NCI-H187 treated with DMSO at 0.1 percent for 48 hours (cell line): Measurements from ENCODE around the gene PNPLA8.
"Not testable (repeated sequence)": the region's sequence is repeated elsewhere in the genome, so short reads cannot be mapped to it uniquely, and the experiment has no call there.

Experiments used
- DNase-seq: peaks from one replicate; lab custom pipeline; 2025; lab: John Stamatoyannopoulos, UW

Gene PNPLA8

GRCh38 chr7:108525985-108526767, at the start of gene PNPLA8:
TSS of gene PNPLA8 (minus strand) at chr7:108526135. CDS start at chr7:108515491, 10,644 bp downstream.
- peak; percentile 92 for DNase-seq

DNA sequence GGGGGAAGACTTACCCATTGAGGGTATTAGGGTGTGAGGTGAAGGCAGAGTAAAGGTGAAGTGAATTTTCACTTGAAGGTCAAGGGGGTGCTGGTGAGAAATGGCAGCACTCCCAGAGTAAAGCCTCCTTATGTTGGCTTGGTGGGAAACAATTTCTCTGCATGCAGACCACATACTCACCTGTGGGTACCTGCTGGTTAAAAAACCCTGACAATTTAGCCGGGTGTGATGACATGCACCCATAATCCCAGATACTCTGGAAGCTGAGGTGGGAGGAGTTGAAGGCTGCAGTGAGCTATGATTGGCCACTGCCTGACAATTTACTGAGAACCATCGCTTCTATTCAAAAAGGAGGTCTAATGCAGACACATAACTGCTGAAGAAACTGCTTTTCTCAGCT, 49.2 kb upstream of the PNPLA8 start:
- no peak for DNase-seq

DNA sequence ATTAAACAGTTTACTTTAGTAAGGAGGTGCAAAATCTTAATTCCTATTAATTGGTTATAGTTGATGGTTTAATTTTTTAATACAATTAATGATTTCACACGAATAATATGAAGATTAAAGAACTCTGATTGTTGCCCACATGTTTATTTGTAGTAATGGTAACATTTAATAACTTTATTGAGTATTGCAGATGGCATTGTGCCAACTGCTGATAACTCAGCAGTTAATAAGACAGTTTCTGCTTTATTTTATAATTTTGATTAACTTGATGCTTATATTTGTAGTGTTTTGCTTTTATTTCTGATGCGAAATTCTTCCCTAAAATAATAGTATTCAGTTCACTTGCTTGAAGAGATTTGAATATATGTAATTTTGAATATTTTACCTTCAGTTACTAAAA, 46.5 kb upstream of the PNPLA8 start:
- no peak for DNase-seq

DNA sequence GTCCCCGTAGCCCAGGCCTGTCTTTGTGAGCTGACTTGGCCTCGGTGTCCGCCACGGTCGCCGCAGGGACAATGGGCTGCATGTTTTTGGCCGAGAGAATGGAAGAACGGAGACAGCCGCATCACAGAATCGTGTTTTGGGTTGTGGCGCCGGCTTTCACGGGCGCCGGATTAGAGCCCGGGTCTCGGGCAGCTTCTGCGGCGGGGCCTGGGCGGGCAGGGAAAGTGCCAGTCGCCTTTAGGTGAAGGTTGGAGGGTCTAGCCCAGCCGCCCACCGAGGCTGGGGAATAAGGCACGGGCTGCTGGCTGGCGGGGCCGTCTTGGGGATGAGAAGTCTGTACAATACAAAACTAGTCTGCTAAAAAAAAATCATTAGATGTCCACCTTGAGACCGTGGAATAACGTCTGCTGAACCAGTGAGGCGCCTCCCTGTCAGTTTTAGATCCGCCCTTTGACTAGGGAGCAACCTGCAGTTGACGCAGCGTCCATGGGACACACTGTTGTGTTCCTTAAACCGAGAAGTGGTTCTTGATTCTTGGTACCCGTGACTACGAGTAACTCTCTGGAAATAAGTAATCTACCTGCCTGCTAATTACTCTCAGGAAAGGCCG, 44.3 kb upstream of the PNPLA8 start:
- DNase-seq = no peak

DNA sequence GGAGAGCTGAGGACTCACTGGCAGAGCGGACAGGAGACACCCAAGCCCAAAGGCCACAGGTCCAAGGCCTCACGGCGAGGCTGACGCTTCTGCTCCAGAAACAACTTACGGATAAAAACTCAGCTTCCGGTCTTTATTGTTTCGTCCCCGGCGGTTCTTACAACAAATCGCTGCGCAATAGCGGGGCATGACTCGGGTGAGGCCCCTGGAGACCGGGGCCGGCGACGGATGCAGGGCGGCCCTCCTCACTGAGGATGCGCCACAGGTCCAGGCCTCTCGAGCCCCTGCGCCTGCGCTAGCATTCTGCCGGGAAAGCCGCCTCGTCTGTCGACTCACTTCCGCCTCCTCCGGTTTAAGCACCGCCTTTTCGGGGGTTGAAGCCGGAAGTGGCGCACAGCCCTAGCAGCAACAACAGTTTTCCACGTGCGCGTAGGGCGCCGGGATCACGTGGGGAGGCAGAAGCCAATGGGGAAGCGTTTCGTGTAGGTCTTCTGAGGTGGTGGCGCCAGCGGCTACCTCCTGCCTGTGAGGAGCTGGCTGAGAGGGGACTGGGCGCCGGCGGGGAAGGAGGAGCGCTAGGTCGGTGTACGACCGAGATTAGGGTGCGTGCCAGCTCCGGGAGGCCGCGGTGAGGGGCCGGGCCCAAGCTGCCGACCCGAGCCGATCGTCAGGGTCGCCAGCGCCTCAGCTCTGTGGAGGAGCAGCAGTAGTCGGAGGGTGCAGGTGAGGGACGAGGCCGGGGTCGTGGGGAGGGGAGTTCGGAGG, 43.6 kb upstream of the PNPLA8 start, which contains the start of the genes DNAJB9 and THAP5:
Gene DNAJB9, plus strand, starts transcription at position 494 of the 765 bp plus-strand sequence. CDS start 1,853 bp downstream, outside the sequence.
Gene THAP5, minus strand, starts transcription at position 326 of the 765 bp plus-strand sequence. Its CDS starts 137 bp downstream, at position 189.
- peak; percentile 93 for DNase-seq

GRCh38 chr7:108568801-108569380, 43.0 kb upstream of the PNPLA8 start:
- DNase-seq = no peak

DNA sequence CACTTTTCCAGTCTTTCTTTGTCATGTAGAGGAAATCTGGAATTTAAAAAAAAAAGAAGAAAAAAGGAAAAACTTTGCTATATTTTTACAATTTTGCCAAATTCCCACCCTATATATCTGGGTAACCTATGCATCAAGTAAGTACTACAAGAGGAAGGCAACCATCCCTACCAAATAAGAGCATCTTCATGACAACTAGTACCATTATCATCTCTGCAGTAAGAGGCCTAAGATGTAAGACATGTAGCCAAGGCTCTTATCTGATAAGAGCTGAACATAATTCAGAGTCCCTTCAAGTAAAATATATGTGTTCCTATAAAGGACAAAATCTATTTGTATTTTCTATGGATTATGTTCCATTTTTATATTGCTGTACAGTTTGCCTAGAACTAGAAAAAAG, 40.1 kb upstream of the PNPLA8 start:
- no peak for DNase-seq

- DNase-seq = no peak
Measured at GRCh38 chr7:108561047-108561619, 35.2 kb upstream of the PNPLA8 start.

- no peak for DNase-seq
Measured at GRCh38 chr7:108559253-108559652, 33.3 kb upstream of the PNPLA8 start.

DNA sequence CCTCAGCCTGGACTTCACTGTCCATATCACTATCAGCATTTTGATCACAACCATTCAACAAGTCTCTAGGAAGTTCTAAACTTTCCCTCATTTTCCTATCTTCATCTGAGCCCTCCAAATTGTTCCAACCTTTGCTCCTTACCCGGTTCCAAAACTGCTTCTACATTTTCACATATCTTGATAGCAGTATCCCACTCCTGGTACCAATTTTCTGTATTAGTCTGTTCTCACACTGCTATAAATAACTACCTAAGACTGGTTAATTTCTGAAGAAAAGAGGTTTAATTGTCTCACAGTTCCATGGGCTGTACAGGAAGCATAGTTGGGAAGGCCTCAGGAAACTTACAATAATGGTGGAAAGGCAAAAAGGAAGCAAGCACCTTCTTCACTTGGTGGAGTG, 31.7 kb upstream of the PNPLA8 start:
- no peak for DNase-seq

DNA sequence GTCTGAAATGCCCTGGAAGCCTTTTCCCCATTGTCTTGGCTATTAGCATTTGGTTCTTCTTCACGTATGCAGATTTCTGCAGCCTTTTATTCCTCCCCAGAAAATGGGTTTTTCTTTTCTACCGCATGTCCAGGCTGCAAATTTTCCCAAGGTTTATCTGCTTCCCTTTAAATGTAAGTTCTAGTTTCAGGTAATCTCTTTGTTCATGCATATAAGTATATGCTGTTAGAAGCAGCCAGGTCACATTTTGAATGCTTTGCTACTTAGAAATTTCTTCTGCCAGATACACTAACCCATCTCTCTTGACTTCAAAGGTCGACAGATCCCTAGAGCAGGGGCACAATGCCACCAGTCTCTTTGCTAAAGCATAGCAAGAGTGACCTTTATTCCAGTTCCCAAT, 31.3 kb upstream of the PNPLA8 start:
- DNase-seq = no peak

- not testable (repeated sequence) for DNase-seq
Measured at GRCh38 chr7:108556665-108557064, 30.7 kb upstream of the PNPLA8 start.

GRCh38 chr7:108548141-108548896, 22.4 kb upstream of the PNPLA8 start:
- DNase-seq = not testable (repeated sequence)

DNA sequence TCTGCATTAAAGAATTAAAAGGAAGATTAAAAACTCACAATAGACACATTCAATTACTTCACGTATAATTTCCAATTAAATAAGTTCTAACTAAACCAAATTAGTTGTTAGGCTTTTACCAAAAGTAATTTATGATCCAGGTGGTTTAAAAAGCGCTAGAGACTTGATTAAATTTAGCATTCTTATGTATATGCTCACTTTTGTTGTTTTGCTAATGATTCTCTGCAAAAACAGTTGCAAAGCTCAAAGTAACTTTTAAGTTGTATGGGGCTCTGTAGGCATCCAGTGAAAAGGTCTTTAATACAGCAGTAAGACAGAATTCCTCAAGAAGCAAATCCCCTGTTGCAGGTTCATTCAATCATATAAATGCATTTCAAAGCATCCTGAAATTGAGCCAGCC, 15.5 kb upstream of the PNPLA8 start:
- no peak for DNase-seq

GRCh38 chr7:108538685-108539084, 12.8 kb upstream of the PNPLA8 start:
- DNase-seq = not testable (repeated sequence)

DNA sequence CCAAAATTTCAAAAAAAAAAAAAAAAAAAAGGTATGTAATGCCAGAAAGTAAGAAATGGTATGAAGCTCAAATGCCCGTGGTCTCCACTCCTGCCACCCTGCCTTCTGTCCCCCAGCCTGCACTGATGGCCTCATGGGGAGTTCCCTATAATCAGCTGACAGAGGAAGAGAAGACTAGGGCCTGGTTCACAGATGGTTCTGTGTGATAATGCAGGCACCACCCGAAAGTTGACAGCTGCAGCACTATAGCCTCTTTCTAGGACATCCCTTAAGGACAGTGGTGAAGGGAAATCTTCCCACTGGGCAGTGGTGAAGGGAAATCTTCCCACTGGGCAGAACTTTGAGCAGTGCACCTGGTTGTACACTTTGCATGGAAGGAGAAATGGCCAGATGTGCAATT, 12.3 kb upstream of the PNPLA8 start:
- DNase-seq = not testable (repeated sequence)

DNA sequence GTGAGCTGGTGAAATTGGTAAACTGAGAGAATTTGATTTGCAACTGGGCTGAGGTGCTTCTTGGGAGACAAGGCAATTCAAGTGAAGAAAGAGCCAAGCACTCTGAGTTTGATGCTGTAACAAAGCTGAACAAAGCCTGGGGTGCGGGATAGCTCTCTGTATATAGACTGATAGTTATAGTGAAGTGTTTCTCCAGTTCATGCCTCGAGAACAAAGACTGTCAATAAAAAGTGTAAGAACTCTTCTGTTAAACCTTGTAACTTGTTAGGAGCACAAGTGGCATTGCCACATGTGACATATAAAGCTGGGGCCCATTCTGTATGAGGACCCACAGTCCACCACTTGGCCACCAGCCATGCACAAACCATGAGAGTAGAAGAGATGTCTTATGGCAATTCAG, 11.3 kb upstream of the PNPLA8 start:
- DNase-seq = no peak

GRCh38 chr7:108535744-108536143, 9.8 kb upstream of the PNPLA8 start:
- no peak for DNase-seq

DNA sequence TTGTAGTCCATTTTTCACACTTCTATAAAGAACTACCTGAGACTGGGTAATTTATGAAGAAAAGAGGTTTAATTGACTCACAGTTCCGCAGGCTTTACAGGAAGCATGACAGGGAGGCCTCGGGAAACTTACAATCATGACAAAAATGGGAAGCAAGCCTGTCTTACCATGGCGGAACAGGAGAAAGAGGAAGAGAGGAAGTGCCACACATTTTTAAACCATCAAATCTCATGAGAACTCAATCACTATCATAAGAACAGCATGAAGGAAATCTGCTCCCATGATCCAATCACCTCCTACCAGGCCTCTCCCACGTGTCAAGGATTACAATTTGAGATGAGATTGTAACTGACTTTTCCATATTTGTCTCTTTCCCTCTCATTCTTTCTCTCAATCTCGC, 9.3 kb upstream of the PNPLA8 start:
- DNase-seq = no peak

- no peak for DNase-seq
Measured at GRCh38 chr7:108533712-108534111, 7.8 kb upstream of the PNPLA8 start.

- no peak for DNase-seq
Measured at GRCh38 chr7:108529341-108529740, 3.4 kb upstream of the PNPLA8 start.
